Peyer's patch (tissue), 4 donors: ENCODE measurements around the gene PSMD9. TPM values are rescaled to one million over a fixed set of nuclear protein-coding genes. Genes with fewer than 3 reads are reported as not detected.
"Not testable (repeated sequence)": the region's sequence is repeated elsewhere in the genome, so short reads cannot be mapped to it uniquely, and the experiment has no call there.

Experiments used
- DNase-seq, 3 donors: peaks; one replicate each; pipeline ENCODE4 v3.0.0-alpha.2; 2017 to 2019
- H3K27ac ChIP-seq, 4 donors: fragments of 200-600 bp; sonication (generic); one replicate each; pipeline ENCODE4 v1.5.1; 2016 to 2019
- H3K27me3 ChIP-seq, 2 donors: fragments of 200-600 bp; sonication (generic); one replicate each; pipeline ENCODE4 v1.5.1; 2019
- H3K36me3 ChIP-seq, 3 donors: fragments of 200-600 bp; sonication (generic); one replicate each; pipeline ENCODE4 v1.5.1; 2016 to 2019
- H3K4me1 ChIP-seq, 4 donors: fragments of 200-600 bp; sonication (generic); one replicate each; pipeline ENCODE4 v1.5.1; 2016 to 2019
- H3K4me3 ChIP-seq, 4 donors: fragments of 200-600 bp; sonication (generic); 1 replicate in 3 of 4; 2 replicates in 1 of 4; pipeline ENCODE4 v1.5.1; 2016 to 2019; ENCODE audit warnings: mild to moderate bottlenecking in 1 of 4
- H3K9me3 ChIP-seq, 4 donors: fragments of 200-600 bp; sonication (generic); one replicate each; pipeline ENCODE4 v1.5.1; 2016 to 2019; ENCODE audit warnings: mild to moderate bottlenecking in 1 of 4
- CTCF ChIP-seq, 6 experiments: fragments of 450-650 bp in 4 of 6; fragments of 200-600 bp in 2 of 6; sonication (generic) in 1 of 6; IDR thresholded peaks; one replicate each; pipeline ENCODE4 v1.5.1; 2017 to 2019; ENCODE audit warnings: antibody characterized with exemption in 6 of 6, mild to moderate bottlenecking in 3 of 6, moderate library complexity in 1 of 6
- POLR2A ChIP-seq, 2 donors: fragments of 450-650 bp; IDR thresholded peaks; one replicate each; pipeline ENCODE4 v1.5.1; 2017; ENCODE audit warnings: antibody characterized with exemption in 2 of 2, mild to moderate bottlenecking in 2 of 2, moderate library complexity in 2 of 2
- total RNA-seq, 4 donors: library from RNA; depleted of rRNA; stranded (reverse); fragments of >200 nt; gene quantifications; one replicate each; pipeline ENCODE4 v1.1.0, GENCODE V29; 2016

PSMD9 gene
- total RNA-seq, 4 donors from 2014 or later = 33.1 to 47.7 (median 37.8) TPM

- Histone ChIP-seq H3K4me3 (peak overlapping the region; percentile 60 to 78 (median 67)), H3K4me1 (peaks cover 0 to 36% (median 12%) of the 10 kb centered on the region in 4 donors), H3K36me3 (no peaks in the 10 kb centered on the region), H3K27ac (peak overlapping the region; percentile 39 to 95 (median 91)), H3K9me3 (no peaks in the 10 kb centered on the region), H3K27me3 (no peaks in the 10 kb centered on the region)
- TF ChIP-seq CTCF (IDR thresholded peaks at IDR 0.05) (no peak), POLR2A (IDR thresholded peaks at IDR 0.05) (no peak)
- DNase-seq = no peak
Measured at GRCh38 chr12:121888083-121888477, 510 bp upstream of the PSMD9 start.

GRCh38 chr12:121889274-121889624 lies 659 bp downstream of the PSMD9 start:
- H3K4me3 ChIP-seq = peak overlapping the region; percentile 60 to 78 (median 67)
- H3K36me3 ChIP-seq = no peaks in the 10 kb centered on the region
- no peaks in the 10 kb centered on the region for H3K27me3 ChIP-seq
- DNase-seq = no peak
- TF ChIP-seq POLR2A (IDR thresholded peaks at IDR 0.05) (no peak), CTCF (IDR thresholded peaks at IDR 0.05) (no peak)
- no peaks in the 10 kb centered on the region for H3K9me3 ChIP-seq
- peak overlapping the region; percentile 91 to 95 (median 92) for H3K27ac ChIP-seq
- peaks cover 0 to 48% (median 12%) of the 10 kb centered on the region in 4 donors for H3K4me1 ChIP-seq

GRCh38 chr12:121889661-121890060 lies 1.1 kb downstream of the PSMD9 start:
- peak overlapping the region in 2 of 4 donors; percentile 91 for H3K27ac ChIP-seq
- peak overlapping the region; percentile 60 to 78 (median 67) for H3K4me3 ChIP-seq
- peaks cover 0 to 50% (median 12%) of the 10 kb centered on the region in 4 donors for H3K4me1 ChIP-seq
- not testable (repeated sequence) for H3K27me3 ChIP-seq, H3K9me3 ChIP-seq, H3K36me3 ChIP-seq, DNase-seq

- Histone ChIP-seq H3K27me3 (no peaks in the 10 kb centered on the region), H3K36me3 (peaks cover 0 to 34% (median 0%) of the 10 kb centered on the region in 3 donors), H3K27ac (no peak overlapping the region), H3K9me3 (no peaks in the 10 kb centered on the region), H3K4me3 (no peak overlapping the region), H3K4me1 (peaks cover 0 to 50% (median 11%) of the 10 kb centered on the region in 4 donors)
- TF ChIP-seq CTCF (IDR thresholded peaks at IDR 0.05) = no peak
- TF ChIP-seq POLR2A (IDR thresholded peaks at IDR 0.05) = no peak
- no peak for DNase-seq
Measured at GRCh38 chr12:121892673-121893561, 4.3 kb downstream of the PSMD9 start.

GRCh38 chr12:121893961-121894460 lies 5.4 kb downstream of the PSMD9 start:
- H3K27me3 ChIP-seq = no peaks in the 10 kb centered on the region
- H3K36me3 ChIP-seq = peaks cover 0 to 44% (median 0%) of the 10 kb centered on the region in 3 donors
- H3K9me3 ChIP-seq = no peaks in the 10 kb centered on the region
- H3K4me3 ChIP-seq = no peak overlapping the region
- no peak overlapping the region for H3K27ac ChIP-seq
- DNase-seq = no peak
- no peak for TF ChIP-seq POLR2A (IDR thresholded peaks at IDR 0.05)
- no peak for TF ChIP-seq CTCF (IDR thresholded peaks at IDR 0.05)
- peaks cover 0 to 50% (median 10%) of the 10 kb centered on the region in 4 donors for H3K4me1 ChIP-seq

- Histone ChIP-seq H3K9me3 (no peaks in the 10 kb centered on the region), H3K27ac (no peak overlapping the region), H3K4me3 (no peak overlapping the region), H3K36me3 (peaks cover 0 to 50% (median 0%) of the 10 kb centered on the region in 3 donors), H3K4me1 (peaks cover 0 to 45% (median 5%) of the 10 kb centered on the region in 4 donors), H3K27me3 (no peaks in the 10 kb centered on the region)
- DNase-seq = no peak
- no peak for TF ChIP-seq POLR2A (IDR thresholded peaks at IDR 0.05)
- peak in 1 of 6 experiments; percentile 10 for TF ChIP-seq CTCF (IDR thresholded peaks at IDR 0.05)
Measured at GRCh38 chr12:121894633-121895032, 6.0 kb downstream of the PSMD9 start.
